HG03442 (cell line): ENCODE data around the gene PPP1R13B.

Experiments used
- ATAC-seq: cut with Tn5 transposase; IDR thresholded peaks from one replicate; pipeline ENCODE4 v1.9.1; 2021; ENCODE audit warnings: mild to moderate bottlenecking, moderate library complexity; ENCODE audit not compliant: unreplicated experiment

PPP1R13B gene

GRCh38 chr14:103688906-103689902 is 158.2 kb downstream of the PPP1R13B start:
- ATAC-seq: peak; percentile 43

GRCh38 chr14:103688441-103688840 is 158.9 kb downstream of the PPP1R13B start:
- ATAC-seq: no peak

GRCh38 chr14:103687712-103688111 is 159.7 kb downstream of the PPP1R13B start:
- ATAC-seq: no peak

- no peak for ATAC-seq
These were observed 160.4 kb downstream of the PPP1R13B start for GRCh38 chr14:103686831-103687485.

- ATAC-seq: no peak
These were observed 161.8 kb downstream of the PPP1R13B start for GRCh38 chr14:103685276-103686211.

- ATAC-seq: no peak
These were observed 162.5 kb downstream of the PPP1R13B start for GRCh38 chr14:103684871-103685270.

GRCh38 chr14:103684471-103684870 is 162.9 kb downstream of the PPP1R13B start:
- ATAC-seq: no peak
